Right hindlimb (tissue), 1 donor: ENCODE data around the gene CAPS2.
"Not testable (repeated sequence)": the region's sequence is repeated elsewhere in the genome, so short reads cannot be mapped to it uniquely, and the experiment has no call there.

Source experiments
- DNase-seq: peaks from one replicate; pipeline ENCODE4 v3.0.0-alpha.2; 2018

Gene CAPS2

DNA sequence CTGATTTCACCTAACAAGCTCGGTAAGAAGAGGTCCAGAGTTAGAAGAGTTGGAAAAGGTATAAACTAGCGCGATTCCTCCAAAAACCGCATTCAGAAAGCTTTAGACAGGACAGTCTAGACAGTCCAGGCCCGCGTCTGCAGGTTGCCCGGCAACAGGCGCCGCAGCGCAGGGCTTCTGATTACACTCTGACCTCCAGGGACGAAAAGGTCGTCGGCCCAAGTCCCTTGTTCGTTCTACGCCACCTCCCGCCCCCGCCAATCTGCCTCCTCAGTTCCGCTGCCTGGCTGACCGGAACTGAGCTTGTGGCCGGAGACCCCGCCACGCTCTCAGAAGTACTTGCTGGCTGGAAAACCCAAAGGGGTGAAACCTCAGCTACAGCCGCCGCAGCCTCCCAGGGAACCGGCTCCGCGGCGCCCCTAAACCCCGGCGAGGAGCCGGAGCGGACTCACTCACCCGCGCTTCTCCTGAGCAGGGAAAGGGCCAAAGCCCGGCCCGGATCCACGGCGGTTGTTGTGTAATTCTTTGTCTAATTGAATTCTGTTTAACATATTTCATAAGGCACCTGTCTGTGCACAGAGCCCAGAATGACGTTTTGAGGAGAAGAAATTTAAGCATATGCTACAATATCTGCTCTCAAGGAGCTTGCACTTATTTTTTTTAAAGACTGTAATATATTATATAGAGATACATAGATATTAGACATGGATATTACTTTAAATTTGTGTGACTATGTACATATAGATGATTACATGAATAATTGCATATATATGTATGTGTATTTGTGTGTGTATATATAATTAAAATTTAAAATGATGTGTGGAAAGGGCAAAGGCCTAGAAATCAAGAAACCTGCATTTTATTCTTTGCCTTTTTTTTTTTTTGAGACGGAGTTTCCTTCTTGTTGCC is at the start of gene CAPS2:
TSS of gene CAPS2 (minus strand) at position 407 of the 909 bp plus-strand sequence. CDS start 3,826 bp downstream, outside the sequence.
- peak; percentile 90 for DNase-seq

DNA sequence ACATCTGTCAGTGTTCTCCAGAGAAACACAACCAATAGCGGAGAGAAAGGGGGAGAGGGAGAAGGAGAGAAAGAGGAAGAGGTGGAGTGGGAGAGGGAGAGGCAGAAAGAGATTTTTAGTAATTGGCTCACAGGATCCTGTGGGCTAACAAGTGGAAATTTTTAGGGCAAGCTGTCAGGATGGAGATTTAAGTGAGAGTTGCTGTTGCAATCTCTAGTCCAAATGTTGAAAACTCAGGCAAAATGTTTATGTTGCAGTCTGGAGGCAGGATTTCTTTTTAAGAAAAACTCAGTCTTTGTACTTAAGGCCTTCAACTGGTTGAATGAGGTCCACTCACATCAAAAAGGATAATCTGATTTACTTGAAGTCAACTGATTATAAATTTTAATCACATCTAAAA is 48.2 kb upstream of the CAPS2 start:
- DNase-seq, result no peak

DNA sequence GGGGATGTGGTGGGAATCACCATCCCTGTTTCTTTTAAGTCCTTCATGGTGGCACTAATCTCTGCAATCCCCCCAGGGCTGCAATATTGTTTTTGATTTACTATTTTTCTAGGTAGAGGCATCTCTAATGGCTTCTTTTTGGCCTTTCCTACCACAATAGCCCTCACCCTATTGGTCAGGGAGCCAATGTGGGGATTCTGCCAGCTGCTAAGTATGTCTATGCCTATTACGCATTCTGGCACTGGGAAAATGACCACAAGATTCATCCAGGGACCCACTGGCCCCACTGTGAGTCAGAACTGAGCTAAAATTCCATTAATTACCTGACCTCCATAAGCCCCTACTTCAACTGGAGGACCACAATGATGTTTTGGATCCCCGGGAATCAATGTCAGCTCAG is 44.8 kb upstream of the CAPS2 start:
- no peak for DNase-seq

DNA sequence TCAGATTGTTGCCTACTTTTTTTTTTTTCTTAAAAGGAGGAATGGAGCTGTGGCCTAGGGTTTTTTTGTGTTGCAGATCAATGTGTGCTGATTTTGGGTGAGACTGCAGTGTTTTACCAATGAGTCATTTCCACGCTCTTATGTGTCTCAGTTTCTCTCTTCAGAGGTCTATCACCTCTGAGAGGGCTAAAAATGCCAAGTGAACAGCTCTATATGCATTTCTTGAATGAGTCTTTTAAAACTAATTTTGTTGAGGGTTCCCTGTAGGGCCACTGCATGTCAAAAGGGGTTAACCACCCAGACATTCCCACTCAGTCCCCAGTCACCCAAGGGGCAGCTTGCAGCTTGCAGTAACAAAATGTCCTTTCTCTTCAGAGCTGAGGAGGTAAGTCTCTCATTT is 36.5 kb upstream of the CAPS2 start:
- DNase-seq, result no peak

DNA sequence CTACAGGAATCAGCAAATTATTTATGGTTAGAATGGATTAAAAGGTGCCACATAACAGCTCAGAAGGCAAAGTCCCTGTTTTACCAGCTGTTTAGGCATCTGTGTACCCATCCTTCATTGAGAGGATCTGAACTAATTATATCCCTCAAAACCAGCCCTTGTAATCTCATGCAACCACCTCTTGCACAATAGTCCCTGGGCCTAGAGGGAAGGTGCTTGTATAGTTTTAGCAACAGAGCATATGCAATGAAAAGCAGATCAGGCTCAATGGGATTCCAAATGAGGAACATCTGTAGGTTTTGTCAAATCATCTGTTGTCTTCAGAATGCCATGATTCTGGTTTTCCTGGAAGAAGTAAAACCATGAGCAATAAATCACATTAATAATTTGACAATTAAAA is 34.8 kb upstream of the CAPS2 start:
- DNase-seq, result no peak

DNA sequence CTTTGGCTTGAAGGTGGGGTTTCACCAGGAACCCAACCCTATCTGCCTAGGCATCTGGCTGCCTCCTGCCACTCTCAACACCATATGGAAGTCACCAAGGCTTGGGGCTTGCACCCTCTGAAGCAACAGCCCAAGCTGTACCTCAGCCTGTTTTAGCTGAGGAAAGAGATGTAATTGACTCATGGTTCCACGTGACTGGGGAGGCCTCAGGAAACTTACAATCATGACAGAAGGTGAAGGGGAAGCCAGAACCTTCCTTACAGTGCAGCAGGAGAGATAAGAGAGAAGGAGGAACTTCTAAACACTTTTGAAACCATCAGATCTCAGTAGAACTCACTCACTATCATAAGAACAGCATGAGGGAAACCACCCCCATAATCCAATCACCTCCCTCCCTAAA is 31.3 kb upstream of the CAPS2 start:
- DNase-seq, result no peak

DNA sequence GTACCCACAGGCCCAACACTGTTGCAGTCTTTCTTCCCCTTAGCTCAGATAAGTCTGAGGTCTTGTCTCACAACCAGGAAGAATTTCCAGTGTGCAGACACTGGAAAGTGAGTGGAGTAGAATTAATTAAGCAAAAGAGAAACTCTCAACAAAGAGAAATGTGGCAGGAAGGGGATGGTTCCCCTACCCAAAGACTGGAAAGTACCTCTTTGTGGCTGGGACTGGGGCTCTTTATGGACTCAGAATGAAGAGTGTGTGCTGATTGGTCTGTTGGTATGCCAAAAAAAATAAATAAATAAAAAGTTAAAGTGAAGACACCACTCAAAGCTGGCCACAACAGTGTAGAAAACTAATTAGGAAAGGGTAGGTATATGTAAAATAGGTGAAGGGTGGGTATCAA is 30.8 kb upstream of the CAPS2 start:
- no peak for DNase-seq

DNA sequence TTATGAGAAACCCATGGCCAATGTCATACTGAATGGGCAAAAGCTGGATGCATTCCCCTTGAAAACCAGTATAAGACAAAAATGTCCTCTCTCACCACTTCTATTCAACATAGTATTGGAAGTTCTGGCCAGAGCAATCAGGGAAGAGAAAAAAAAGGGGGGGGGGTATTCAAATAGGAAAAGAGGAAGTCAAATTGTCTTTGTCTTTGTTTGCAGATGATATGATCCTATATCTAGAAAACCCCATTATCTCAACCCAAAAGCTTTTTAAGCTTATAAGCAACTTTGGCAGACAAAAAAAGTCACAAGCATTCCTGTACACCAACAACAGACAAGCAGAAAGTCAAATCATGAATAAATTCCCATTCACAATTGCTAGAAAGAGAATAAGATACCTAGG is 23.9 kb upstream of the CAPS2 start:
- DNase-seq, result no peak

DNA sequence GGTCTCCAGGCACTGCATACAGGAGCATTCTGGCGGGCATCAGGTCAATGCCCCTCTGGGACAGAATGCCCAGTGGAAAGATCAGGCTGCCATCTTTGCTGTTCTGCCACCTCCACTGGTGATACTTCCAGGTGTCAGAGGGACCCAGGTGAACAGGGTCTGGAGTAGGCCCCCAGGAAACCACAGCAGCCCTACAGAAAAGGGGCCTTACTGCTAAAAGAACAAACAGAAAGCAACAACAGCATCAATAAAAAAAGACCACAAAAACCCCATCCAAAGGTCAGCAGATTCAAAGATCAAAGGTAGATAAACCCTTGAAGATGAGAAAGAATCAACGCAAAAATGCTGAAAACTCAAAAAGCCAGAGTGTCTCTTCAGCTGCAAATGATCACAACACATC is 20.3 kb upstream of the CAPS2 start:
- no peak for DNase-seq

DNA sequence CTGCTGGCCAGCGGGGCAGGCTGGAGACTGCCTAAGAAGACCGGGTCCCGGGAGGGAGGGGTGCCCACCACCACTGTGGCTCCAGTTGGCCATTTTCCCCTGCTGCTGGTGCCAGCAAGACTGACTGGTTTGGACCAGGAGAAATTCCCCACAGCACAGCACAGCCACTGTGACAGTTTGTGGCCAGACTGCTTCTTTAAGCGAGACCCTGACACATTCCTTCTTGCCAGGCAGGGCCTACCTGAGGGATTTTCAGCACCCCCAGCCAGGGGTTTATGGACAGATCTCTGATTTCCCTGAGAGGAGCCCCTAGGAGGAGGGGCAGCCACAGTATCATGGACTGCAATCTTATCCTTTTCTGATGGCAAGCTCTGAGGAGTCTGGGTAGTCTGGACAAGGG is 19.8 kb upstream of the CAPS2 start:
- no peak for DNase-seq

DNA sequence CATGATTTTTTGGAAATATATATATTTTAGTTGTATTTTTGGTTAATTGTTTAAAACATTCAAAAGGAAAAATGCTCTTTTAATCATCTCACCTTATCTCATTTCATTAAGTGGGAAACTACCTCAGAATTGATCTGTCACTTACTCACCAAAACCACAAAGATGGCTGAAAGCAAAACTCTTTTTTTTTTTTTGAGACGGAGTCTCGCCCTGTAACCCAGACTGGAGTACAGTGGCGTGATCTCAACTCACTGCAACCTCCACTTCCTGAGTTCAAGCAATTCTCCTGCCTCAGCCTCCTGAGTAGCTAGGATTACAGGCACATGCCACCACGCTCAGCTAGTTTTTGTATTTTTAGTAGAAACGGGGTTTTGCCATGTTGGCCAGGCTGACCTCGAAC is 16.1 kb upstream of the CAPS2 start:
- not testable (repeated sequence) for DNase-seq

DNA sequence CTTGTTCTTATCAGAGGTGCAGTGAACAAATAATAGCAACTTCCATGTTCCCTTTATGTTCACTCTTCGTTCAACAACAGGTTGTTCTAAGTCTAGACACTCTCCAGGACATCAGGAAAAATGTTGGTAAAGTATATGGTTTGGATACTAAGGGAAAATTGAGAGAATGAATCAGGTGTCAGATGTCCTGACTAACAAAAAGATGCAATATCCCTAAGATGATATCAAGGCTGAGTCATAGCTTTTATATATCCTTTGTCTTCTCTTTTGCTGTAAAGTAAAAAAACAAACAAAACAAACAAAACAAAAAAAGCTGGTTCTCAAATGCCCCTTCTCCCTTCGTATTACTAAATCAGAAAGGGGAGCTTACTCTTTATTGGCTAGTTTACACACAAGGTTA is 15.4 kb upstream of the CAPS2 start:
- DNase-seq, result no peak

DNA sequence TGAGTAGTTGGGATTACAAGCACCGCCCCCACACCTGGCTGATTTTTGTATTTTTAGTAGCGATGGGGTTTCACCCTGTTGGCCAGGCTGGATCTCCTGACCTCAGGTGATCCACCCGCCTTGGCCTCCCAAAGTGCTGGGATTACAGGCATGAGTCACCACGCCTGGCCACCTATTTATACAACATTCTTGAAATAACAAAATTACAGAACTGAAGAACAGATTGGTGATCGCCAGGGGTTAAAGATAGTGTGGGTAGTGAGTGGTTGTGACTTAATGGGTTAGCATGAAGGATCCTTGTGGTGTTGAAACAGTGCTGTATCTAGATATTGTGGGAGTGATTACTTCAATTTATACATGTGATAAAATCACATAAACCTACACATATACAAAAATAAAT is 11.7 kb upstream of the CAPS2 start:
- DNase-seq, result no peak

DNA sequence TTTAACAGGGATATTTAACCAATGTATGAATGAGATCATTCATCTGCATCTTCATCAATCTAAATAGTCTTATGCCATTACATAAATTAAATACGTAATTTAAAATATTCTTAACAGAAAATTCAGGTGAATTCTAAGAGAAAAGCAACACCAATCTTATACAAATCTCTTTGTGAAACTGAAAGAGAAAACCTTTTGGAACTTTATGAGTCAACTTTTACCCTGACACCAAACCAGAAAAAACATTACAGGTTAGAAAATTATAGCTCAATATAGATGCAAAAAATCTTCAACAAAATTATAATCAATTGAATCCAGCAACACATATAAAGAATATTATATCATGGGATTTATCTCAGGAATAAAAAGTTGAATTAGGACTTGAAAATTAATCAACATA is 7.8 kb upstream of the CAPS2 start:
- no peak for DNase-seq

DNA sequence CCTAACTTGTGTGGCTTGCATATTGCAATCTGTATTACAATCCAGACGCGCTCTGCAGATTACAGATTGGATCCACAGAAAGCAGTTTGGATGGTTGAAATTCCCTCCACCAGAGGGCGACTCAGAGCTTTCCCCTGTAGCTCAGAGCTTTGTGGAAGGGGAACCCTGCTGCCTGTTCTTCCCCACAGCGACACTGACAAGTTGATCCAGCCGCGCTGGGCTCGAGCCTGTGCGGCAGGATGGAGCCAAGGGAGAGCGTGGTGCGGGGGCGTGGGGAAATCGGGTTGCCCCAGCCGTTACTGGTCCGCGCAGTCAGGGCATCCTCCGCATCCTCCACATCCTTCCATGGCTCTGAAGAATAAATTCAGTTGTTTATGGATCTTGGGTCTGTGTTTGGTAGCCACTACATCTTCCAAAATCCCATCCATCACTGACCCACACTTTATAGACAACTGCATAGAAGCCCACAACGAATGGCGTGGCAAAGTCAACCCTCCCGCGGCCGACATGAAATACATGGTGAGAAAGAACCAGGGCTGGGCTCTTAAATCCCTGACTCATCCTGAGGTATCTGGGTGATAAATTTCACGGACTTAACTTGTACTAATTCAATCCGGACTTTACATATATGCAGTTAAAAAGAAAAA is 4.4 kb upstream of the CAPS2 start, which contains the start of gene GLIPR1L1:
TSS of gene GLIPR1L1 (plus strand) at position 287 of the 647 bp plus-strand sequence. CDS start at position 346, 59 bp downstream.
- peak; percentile 87 for DNase-seq

DNA sequence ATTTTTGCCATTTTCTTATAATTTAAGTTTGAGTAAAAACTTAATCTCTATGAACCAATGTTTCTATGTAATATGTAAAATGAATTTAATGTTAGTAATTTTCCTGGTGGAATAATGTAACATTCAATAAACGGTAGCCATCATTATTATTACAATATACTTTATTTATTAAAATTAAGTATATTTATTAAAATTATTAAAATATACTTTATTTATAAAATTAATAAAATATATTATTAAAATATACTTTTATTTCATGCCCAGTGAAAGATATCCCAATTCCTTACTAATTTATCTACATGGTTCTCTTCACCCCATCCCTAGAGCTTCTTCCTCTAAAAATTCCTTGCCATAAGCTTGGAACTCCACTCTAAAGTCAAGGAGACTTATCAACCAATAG is 2.5 kb downstream of the CAPS2 start:
- DNase-seq, result no peak

DNA sequence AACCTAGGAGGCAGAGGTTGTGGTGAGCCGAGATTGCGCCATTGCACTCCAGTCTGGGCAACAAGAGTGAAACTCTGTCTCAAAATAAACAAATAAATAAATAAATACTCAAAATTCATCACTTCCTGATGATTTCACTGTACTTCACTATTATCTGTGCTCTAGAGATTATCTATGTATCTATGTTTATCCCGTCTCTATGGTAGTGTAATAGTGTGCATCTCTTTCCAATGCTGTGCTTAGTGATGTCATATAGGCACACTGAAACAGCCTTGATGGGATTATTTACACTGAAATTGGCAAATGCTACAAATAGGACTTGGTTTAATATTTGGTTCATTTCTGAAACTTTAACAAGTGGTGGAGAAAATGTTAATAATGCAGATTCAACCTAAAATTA is 6.5 kb downstream of the CAPS2 start:
- no peak for DNase-seq

DNA sequence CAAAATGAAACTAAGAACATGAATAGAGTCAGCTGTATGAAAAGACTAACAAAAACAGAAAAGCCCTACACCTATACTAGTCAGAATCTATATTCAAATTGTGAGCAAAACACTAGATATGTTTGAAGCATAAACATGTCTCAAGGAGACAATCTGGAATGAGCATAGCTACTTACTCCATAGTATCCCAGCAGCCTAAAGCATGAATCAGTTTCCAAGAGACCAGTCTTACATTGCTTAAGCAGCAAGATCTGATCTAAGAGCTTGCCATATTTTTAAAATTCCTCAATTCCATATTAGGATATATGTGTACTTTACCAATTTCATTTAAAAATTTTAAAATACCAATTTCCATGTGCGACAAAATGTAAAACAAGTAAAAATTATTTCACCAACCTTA is 7.7 kb downstream of the CAPS2 start:
- no peak for DNase-seq

DNA sequence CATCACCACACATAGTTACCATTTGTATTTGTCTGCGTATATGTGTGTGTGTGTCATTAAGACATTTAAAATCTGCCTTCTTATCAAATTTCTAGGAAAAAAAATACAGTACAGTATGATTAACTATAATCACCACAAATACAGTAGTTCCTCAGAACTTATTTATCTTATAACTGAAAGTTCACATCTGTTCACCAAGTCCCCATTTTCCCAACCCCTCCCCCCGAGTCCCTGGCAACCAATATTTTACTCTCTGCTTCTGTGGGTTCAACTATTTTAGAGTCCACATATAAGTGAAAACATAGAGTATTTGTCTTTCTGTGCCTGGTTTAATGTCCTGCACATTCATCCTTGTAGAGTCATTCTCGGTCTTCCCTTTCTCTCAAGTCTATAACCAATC is 12.3 kb downstream of the CAPS2 start:
- DNase-seq, result no peak

DNA sequence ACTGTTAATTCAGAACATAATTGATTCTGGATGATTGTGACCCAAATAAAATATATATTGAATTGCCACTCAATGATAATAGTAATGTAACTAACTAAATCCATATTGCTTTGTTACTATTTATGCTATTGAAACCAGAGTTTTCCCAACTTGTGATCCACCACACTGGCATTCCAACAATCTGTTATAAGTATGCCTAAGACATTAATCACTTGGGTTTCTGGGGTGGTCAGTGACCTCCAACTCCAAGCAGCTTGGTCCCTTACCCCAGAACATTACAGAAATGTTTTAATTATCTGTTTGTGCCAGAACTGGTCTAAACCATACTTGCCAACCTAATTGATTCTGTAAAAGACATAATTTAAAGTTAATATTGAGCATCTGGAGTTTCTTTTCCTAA is 14.6 kb downstream of the CAPS2 start:
- no peak for DNase-seq

DNA sequence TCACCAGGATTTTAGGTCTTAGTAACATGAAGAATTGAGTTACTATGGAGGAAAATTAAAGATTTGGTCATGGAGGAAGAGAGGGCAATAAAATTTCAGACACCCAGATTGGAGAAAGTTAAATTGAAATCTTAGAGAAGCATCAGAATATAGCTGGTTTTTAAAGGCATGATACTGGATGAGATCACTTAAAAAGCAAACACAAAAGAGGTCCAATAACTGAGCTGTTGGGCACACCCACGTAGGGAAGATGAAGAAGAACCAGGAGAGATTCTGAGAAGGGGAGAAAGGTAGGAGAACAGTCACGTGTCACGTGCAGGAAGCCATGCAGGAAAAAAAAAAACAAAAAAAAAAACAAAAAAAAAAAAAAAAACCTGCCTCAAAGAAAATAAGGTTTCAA is 18.8 kb downstream of the CAPS2 start:
- DNase-seq, result no peak

DNA sequence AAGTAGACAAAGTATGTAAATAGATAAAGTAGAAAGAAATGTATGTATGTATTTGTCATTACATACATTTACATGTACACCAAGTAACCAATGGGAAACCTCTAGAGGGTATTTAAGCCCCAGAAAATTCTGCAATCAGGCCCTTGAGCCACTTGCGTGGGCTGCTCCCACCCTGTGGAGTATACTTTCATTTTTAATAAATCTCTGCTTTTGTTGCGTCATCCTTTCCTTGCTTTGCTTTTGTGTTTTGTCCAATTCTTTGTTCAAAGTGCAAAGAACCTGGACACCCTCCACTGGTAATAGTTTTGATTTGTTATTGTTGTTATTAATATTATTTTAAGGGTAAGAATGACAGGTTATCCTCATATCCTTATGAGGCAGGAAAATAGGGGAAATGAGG is 21.8 kb downstream of the CAPS2 start:
- no peak for DNase-seq

DNA sequence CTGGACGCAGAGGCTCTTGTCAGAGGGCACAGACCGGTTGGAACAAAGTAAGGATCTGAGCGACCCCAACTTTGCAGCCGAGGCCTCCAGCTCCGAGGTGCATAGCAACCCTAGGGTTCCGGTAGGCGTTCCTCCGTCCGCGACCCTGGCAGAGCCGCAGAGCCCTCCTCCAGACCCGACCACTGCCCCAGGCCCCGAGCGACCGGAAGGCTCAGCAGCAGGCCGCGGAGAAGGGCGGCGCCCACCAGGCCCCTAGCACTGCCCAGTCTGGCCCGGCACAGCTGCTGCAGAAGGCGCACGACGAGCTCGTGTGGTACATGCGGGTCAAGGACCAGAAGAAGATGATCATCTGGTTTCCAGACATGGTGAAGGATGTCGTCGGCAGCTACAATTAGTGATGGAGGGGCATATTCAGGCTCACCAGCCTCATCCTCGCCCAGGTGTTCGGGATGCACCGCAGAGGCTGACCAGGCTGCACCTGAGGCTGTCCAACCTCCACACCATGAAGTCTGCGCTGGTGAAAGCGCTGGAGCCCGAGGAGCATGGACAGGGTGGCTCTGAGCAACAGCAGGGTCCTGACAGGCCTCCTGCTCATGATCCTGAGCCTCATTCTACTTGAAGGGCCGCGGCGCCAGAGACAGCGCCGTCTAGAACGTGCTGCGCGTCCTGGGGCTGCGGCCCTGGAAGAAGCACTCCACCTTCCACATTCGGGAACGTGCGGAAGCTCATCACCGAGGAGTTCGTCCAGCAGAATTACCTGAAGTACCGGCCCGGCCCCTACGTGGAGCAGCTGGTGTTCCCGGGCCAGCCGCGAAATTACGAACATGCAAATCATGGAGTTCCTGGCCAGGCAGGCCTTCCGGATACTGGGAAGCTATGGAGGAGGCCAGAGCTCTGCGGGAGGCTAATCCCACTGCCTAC is 24.5 kb downstream of the CAPS2 start:
- DNase-seq, result no peak
